ENCODE results near the gene ZBTB45. TPM values are rescaled to one million over a fixed set of nuclear protein-coding genes. Genes with fewer than 3 reads are reported as not detected.
A peak's percentile ranks its signal among the peaks of the same experiment; 100 is the strongest.

ZBTB45 gene
- polyA plus RNA-seq, 1 experiment = 4.2 TPM

DNA sequence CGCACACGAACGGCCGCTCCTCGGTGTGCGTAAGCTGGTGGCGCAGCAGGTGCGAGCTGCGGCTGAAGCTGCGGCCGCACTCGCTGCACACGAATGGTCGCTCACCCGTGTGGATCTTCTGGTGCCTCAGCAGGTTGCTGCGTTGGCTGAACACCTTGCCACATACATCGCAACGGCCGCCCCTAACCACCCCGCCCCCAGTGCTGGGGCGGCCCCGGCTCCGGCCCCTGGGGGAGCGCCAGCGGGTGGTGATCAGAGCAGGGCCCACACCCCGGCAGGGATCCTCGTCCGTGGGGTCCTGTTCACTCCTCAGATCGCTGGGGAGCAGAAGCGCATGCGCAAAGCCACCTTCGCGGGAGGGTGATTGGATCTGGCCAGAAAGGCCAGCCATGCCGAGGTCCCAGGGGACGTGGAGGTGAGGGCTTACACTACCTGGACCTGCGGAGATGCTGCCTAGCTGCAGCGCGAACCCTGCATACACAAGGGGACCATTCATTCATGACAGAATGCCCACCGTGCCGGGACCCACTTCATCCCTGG lies 43.5 kb upstream of the ZBTB45 start:
- Histone ChIP-seq H3K27ac (ENCODE audit: low read depth, low read length) (no peak overlapping the region), H3K4me3 (ENCODE audit: low read depth, low read length) (peak overlapping the region; percentile 52), H3K9me3 (ENCODE audit: control insufficient read depth, insufficient read depth, low read length) (peaks cover 4% of the 10 kb centered on the region; the same call in 1 of the 2 replicates), H3K27me3 (ENCODE audit: control insufficient read depth, insufficient read depth, low read length) (peaks cover 2% of the 10 kb centered on the region)
- POLR2A ChIA-PET = interaction anchor here (0.6 to 1.6 kb wide), 3 partner anchors 9 to 77 kb away, joined by 3 to 10 read pairs (median 6); partner anchors contain the start of gene ZBTB45
- TF ChIP-seq, protein P1, sequence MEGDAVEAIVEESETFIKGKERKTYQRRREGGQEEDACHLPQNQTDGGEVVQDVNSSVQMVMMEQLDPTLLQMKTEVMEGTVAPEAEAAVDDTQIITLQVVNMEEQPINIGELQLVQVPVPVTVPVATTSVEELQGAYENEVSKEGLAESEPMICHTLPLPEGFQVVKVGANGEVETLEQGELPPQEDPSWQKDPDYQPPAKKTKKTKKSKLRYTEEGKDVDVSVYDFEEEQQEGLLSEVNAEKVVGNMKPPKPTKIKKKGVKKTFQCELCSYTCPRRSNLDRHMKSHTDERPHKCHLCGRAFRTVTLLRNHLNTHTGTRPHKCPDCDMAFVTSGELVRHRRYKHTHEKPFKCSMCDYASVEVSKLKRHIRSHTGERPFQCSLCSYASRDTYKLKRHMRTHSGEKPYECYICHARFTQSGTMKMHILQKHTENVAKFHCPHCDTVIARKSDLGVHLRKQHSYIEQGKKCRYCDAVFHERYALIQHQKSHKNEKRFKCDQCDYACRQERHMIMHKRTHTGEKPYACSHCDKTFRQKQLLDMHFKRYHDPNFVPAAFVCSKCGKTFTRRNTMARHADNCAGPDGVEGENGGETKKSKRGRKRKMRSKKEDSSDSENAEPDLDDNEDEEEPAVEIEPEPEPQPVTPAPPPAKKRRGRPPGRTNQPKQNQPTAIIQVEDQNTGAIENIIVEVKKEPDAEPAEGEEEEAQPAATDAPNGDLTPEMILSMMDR (IDR thresholded peaks at IDR 0.05; ENCODE audit: low read depth, low read length) = no peak
- CTCF ChIA-PET = no interaction called here
- DNase-seq (ENCODE audit: low read depth, low spot score) = no peak

DNA sequence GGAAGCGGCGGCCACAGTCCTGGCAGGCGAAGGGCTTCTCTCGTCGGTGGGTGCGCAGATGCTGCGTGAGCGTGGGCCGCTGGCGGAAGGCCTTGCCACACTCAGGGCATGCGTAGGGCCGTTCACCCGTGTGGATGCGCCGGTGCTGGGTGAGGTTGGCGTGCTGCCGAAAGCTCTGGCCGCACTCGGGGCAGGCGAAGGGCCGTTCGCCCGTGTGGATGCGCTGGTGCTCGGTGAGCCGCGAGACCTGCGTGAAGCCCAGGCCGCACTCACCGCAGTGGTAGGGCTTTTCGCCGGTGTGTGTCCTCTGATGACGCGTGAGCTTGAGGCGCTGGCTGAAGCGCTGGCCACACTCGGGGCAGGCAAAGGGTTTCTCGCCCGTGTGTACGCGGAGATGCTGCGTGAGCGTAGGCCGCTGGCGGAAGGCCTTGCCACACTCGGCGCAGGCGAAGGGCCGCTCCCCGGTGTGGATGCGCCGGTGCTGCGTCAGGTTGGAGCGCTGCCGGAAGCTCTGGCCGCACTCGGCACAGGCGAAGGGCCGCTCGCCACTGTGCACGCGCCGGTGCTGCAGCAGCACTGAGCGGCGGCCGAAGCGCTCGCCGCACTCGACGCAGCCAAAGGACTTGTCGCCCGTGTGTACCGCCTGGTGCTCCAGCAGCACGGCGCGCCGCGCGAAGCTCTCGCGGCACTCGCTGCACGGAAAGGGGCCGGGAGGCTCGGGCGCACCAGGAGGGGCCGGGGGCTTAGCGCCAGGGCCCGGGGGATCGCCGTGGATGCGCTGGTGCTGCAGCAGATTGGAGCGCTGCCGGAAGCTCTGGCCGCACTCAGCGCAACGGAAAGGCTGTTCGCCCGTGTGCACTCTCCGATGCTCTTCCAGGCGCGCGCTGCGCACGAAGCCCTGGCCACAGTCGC lies 42.8 kb upstream of the ZBTB45 start:
- Histone ChIP-seq H3K27ac (ENCODE audit: low read depth, low read length) (no peak overlapping the region), H3K4me3 (ENCODE audit: low read depth, low read length) (peak overlapping the region; percentile 52), H3K9me3 (ENCODE audit: control insufficient read depth, insufficient read depth, low read length) (peaks cover 4% of the 10 kb centered on the region; the same call in 1 of the 2 replicates), H3K27me3 (ENCODE audit: control insufficient read depth, insufficient read depth, low read length) (peaks cover 2% of the 10 kb centered on the region)
- TF ChIP-seq, protein P1 (IDR thresholded peaks at IDR 0.05; ENCODE audit: low read depth, low read length) = no peak
- no peak for DNase-seq (ENCODE audit: low read depth, low spot score)
- ChIA-PET CTCF (no interaction called here), POLR2A (interaction anchor here (0.6 to 1.6 kb wide), 5 partner anchors 9 to 76 kb away, joined by 3 to 10 read pairs (median 3); partner anchors contain the start of genes TRIM28 and ZBTB45)

DNA sequence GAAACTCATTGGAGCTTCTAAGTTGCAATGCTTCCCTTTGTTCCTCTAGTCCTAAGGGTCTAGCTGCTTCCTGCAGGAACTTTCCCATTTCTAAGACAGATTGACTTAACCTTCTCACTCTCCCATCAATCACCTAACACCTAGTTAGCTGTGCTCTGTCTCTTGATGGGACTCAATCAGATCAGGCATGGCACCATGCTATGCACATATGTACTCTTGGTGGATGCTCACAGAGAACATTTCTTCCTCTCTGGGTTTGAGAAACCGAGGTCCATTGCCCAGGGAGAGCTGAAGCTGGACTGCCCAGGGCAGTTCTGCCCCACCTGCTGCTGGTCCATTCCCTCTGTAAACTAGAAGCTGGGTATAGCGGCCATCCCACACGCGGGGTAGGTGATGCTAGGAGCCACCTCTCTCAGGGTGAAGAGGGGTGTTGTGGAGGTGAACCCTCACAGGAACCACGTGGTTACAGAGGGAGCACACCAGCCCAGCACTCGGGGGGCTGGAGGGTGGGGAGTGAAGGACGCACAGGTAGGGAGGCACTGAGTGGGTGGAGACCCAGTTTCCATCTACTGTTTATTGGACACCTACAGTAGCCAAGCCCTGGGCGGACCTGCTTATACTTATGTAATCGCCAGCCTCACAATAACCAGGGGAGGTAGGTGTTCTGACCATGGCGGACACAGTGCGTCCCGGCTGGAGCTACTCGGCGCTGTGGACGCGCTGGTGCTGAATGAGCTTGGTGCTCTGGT lies 41.9 kb upstream of the ZBTB45 start:
- TF ChIP-seq, protein P1 (IDR thresholded peaks at IDR 0.05; ENCODE audit: low read depth, low read length) = no peak
- Histone ChIP-seq H3K4me3 (ENCODE audit: low read depth, low read length) (no peak overlapping the region; the same call in 1 of the 2 replicates), H3K27me3 (ENCODE audit: control insufficient read depth, insufficient read depth, low read length) (peaks cover 2% of the 10 kb centered on the region), H3K27ac (ENCODE audit: low read depth, low read length) (no peak overlapping the region), H3K9me3 (ENCODE audit: control insufficient read depth, insufficient read depth, low read length) (peaks cover 4% of the 10 kb centered on the region; the same call in 1 of the 2 replicates)
- no peak for DNase-seq (ENCODE audit: low read depth, low spot score)
- ChIA-PET POLR2A (interaction anchor here (0.8 to 1.6 kb wide), 3 partner anchors 10 to 42 kb away, joined by 3 to 6 read pairs (median 3); partner anchors contain the start of genes TRIM28 and ZBTB45), CTCF (no interaction called here)

DNA sequence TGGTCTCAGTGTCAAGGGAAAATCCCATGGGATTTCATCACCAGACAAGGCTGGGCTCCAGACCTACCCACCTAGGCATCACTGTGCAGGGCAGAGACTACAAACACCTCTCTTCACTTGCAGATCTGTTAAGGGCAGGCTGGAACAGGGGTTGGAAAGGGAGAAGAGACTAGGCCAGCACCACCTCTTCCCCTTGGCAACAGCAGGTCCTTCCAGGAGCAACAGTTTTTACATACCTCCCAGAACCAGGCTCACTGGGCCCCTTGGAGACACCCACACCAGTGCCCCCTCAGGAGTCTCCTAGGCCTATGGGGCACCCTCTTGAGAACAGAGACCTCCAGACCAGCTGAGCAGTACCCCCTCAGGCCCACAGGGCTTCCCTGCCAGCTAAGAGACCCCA lies 41.3 kb upstream of the ZBTB45 start:
- no peak overlapping the region for H3K27ac ChIP-seq (ENCODE audit: low read depth, low read length)
- TF ChIP-seq, protein P1 (IDR thresholded peaks at IDR 0.05; ENCODE audit: low read depth, low read length) = no peak
- CTCF ChIA-PET = no interaction called here

More for the DNA sequence above, 41.3 kb upstream of the ZBTB45 start:
- peaks cover 4% of the 10 kb centered on the region; the same call in 1 of the 2 replicates for H3K9me3 ChIP-seq (ENCODE audit: control insufficient read depth, insufficient read depth, low read length)
- DNase-seq (ENCODE audit: low read depth, low spot score) = no peak
- no peak overlapping the region for H3K4me3 ChIP-seq (ENCODE audit: low read depth, low read length)
- peaks cover 2% of the 10 kb centered on the region for H3K27me3 ChIP-seq (ENCODE audit: control insufficient read depth, insufficient read depth, low read length)
- POLR2A ChIA-PET = no interaction called here

Measured in AG04450 (cell line).